AG10803 (cell line): Measurements from ENCODE around the gene NF1.

ENCODE experiments used
- DNase-seq: peaks from one replicate; pipeline ENCODE4 v3.0.0; 2010; ENCODE audit warnings: low read depth
- H3K4me3 ChIP-seq: 2 replicates; pipeline ENCODE4 v1.5.1; 2011; ENCODE audit warnings: mild to moderate bottlenecking, low read length, control low read depth
- CTCF ChIP-seq: conservative IDR thresholded peaks from 2 replicates; pipeline ENCODE4 v1.5.1; 2011; ENCODE audit warnings: mild to moderate bottlenecking, low read length, control low read depth, inconsistent platforms

Gene NF1

DNA sequence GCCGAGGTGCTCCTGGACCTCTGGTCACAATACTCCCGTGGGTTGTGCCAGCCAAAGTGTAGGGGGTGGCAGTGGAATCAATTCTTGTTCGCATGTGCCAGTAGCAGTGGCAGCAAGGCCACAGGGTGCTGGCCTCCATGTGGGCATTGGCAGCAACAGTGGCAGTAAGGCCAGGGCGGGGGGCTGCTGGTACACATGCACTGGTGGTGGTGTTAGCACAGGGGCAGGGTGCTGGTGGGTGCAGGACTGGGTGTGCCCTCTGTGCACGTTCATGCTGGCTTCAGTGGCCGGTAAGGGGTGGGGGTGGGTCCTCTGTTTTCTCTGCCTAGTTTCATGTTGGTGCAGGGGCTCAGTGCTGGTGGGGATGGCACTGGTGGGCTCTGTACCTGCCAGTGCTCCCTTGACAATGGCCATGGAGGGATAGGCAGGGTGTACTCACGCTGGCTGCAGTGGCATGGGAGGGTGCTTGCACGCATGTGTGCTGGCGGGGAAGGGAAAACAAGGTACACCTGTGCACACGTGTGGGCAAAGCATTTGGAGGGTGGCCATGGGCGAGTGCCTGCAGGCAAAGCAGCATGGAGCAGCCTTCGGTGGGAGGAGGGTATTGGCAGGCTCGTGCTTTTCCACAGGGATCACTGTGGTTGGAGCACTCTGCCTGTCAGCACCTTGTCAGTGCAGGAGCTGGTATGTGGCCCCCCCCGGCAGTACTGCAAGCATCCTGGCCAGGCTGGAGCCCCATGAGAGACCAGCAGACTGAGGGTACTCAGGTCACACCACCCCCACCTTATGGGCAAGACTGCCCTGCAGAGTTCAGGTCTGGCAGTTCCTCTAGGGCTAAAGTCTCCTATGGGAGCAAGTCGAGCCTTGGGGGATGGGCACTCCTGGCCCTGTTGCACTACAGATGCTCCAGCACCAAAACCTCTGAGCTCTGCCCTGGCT is 35.8 kb downstream of the NF1 start:
- no peak for DNase-seq
- H3K4me3 ChIP-seq = no peak overlapping the region
- TF ChIP-seq CTCF = no peak

DNA sequence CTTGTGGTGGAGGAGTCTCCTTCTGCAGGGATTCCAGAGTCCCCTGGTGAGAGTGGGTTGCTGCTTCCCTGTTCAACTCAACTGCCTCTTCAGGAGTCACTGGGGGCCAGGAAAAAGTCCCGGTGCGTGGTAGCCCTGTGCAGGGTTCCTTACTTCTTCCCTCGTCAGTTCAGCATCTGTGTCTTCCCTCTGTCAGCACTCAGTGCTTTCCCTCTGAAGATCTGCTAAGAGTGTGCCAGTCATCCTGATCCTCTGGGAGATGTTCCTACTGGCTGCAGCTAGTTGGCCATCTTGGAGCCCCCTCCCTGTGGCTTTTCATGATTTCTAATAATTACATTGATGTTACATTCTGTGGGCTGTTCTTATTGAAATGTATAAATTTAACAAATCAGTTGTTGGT is 36.5 kb downstream of the NF1 start:
- H3K4me3 ChIP-seq = no peak overlapping the region
- TF ChIP-seq CTCF = no peak
- no peak for DNase-seq

DNA sequence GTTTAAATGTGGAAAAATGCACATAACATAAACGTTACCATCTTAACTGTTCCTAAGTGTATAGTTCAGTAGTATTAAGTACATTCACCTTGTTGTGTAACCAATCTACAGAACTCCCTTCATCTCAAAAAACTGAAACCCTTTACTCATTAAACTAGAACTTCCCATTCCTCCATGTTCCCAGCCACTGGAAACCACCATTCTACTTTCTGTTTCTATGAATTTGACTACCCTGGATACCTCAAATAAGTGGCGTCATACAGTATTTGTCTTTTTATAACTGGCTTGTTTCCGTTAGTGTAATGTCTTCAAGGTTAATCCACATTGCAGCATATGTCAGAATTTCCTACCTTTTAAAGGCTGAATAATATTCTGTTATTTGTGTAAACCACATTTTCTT is 38.2 kb downstream of the NF1 start:
- H3K4me3 ChIP-seq = no peak overlapping the region
- DNase-seq = no peak
- TF ChIP-seq CTCF = no peak

- peak; percentile 58 for DNase-seq
- TF ChIP-seq CTCF = no peak
- H3K4me3 ChIP-seq = no peak overlapping the region
These were observed 39.8 kb downstream of the NF1 start for GRCh38 chr17:31134576-31134975.

DNA sequence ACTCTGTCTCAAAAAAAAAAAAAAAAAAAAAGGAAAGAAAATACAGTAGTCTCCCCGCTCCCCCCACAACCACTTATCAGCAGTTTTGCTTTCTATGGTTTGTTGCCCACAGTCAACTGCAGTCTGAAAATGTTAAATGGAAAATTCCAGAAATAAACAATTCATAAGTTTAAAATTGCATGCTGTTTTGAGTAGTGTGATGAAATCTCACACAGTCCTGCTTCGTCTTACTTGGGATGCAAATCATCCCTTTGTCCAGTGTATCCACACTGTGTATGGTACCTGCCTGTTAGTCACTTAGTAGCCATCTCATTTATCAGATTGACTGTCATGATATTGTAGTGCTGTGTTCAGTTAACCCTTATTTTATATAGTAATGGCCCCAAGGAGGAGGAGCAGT is 41.5 kb downstream of the NF1 start:
- no peak overlapping the region for H3K4me3 ChIP-seq
- peak; percentile 17 for DNase-seq
- TF ChIP-seq CTCF = no peak

GRCh38 chr17:31140111-31140510 is 45.3 kb downstream of the NF1 start:
- H3K4me3 ChIP-seq = no peak overlapping the region
- no peak for TF ChIP-seq CTCF
- DNase-seq = no peak

DNA sequence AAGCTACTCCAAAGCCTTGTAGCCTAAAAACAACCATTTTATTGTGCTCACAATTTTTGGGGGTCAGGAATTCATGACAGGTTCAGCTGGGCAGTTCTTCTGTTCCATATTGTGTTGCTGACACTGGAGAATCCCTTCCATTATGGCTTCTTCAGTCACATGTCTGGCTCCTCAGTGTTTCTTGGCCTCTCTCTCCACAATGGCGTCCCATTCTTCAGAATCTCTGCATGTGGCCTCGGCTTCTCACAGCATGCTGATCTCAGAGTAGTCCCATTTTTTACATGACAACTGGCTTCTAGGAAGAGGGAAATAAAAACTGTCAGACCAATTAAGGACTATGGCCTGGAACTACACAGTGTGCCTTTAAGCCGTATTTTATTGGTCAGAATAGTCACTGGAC is 49.7 kb downstream of the NF1 start:
- no peak overlapping the region for H3K4me3 ChIP-seq
- TF ChIP-seq CTCF = no peak
- DNase-seq = no peak
